ENCODE measurements around the gene GPR89A. TPM values are rescaled to one million over a fixed set of nuclear protein-coding genes. Genes with fewer than 3 reads are reported as not detected.

Gene GPR89A
- total RNA-seq, 1 donor from 2014 or later = 28.0 TPM

DNA sequence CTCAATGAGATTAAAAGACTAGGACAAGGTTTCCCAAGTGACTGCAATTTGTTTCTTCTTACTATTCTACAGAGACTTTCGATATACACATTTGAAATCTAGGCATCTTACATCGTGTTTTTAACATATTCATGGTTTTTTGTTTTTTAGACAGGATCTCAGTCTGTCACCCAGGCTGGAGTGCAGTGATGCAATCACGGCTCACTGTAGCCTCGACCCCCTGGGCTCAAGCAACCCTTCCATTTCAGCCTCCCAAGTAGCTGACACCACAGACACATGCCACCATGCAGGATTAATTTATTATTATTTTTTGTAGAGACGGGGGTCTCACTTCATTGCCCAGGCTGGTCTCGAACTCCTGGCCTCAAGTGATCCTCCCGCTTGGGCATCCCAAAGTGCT lies 97.8 kb downstream of the GPR89A start:
- Mint-ChIP-seq H3K9me3 (no peaks in the 10 kb centered on the region), H3K36me3 (no peaks in the 10 kb centered on the region), H3K27ac (no peak overlapping the region), H3K27me3 (peaks cover 10% of the 10 kb centered on the region), H3K4me1 (ENCODE audit: unreplicated experiment) (peaks cover 20% of the 10 kb centered on the region), H3K4me3 (no peak overlapping the region)
- TF ChIP-seq, protein P1, sequence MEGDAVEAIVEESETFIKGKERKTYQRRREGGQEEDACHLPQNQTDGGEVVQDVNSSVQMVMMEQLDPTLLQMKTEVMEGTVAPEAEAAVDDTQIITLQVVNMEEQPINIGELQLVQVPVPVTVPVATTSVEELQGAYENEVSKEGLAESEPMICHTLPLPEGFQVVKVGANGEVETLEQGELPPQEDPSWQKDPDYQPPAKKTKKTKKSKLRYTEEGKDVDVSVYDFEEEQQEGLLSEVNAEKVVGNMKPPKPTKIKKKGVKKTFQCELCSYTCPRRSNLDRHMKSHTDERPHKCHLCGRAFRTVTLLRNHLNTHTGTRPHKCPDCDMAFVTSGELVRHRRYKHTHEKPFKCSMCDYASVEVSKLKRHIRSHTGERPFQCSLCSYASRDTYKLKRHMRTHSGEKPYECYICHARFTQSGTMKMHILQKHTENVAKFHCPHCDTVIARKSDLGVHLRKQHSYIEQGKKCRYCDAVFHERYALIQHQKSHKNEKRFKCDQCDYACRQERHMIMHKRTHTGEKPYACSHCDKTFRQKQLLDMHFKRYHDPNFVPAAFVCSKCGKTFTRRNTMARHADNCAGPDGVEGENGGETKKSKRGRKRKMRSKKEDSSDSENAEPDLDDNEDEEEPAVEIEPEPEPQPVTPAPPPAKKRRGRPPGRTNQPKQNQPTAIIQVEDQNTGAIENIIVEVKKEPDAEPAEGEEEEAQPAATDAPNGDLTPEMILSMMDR (conservative IDR thresholded peaks at IDR 0.05) = no peak
- no peak for DNase-seq (ENCODE audit: extremely low spot score, unreplicated experiment)

DNA sequence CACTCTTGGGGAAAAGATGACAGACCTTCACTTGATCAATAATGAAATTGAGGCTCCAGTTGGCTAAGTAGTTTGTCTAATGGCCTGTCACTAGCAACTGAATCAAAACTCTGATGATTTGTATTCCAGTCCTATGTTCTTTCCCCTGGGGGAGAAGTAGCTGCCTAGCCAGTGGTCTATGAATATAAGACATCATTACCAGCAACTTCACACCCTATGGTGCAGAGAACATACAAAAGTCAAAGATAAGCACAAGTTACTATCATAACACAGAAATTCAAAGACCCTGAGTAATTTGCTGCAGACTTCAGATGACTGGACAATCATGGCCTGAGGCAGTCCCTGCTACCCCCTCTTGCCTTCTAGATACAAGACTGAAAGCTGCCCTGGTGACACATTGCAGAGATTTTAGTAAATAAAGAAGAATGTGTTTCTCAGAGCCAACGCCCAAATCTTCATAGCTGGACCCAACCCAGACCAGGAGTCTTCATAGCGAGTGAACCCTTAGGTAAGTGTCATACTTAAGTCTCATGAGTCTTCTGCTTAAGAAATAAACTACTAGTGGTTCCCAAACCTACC lies 98.4 kb downstream of the GPR89A start:
- peaks cover 8% of the 10 kb centered on the region for H3K27me3 Mint-ChIP-seq
- peak overlapping the region; percentile 70 for H3K4me3 Mint-ChIP-seq
- H3K9me3 Mint-ChIP-seq = no peaks in the 10 kb centered on the region
- no peak for DNase-seq (ENCODE audit: extremely low spot score, unreplicated experiment)
- H3K4me1 Mint-ChIP-seq (ENCODE audit: unreplicated experiment) = peaks cover 26% of the 10 kb centered on the region
- TF ChIP-seq, protein P1 (conservative IDR thresholded peaks at IDR 0.05) = no peak
- no peaks in the 10 kb centered on the region for H3K36me3 Mint-ChIP-seq
- peak overlapping the region; percentile 83 for H3K27ac Mint-ChIP-seq

GRCh38 chr1:145707183-145707867 lies 99.5 kb downstream of the GPR89A start, which contains the start of gene PDZK1:
Gene PDZK1, minus strand, starts transcription at chr1:145707368. Its CDS starts 19,347 bp downstream, at chr1:145688021.
- Mint-ChIP-seq H3K36me3 (no peaks in the 10 kb centered on the region), H3K4me3 (peak within 1 kb of the TSS; percentile 70), H3K4me1 (ENCODE audit: unreplicated experiment) (peaks cover 28% of the 10 kb centered on the region), H3K9me3 (no peaks in the 10 kb centered on the region), H3K27me3 (peaks cover 8% of the 10 kb centered on the region), H3K27ac (peak within 1 kb of the TSS; percentile 83)
- TF ChIP-seq, protein P1 (conservative IDR thresholded peaks at IDR 0.05) = no peak
- DNase-seq (ENCODE audit: extremely low spot score, unreplicated experiment) = no peak

- peaks cover 8% of the 10 kb centered on the region for H3K27me3 Mint-ChIP-seq
- H3K4me3 Mint-ChIP-seq = peak overlapping the region; percentile 46
- no peak for DNase-seq (ENCODE audit: extremely low spot score, unreplicated experiment)
- peak overlapping the region; percentile 82 for H3K27ac Mint-ChIP-seq
- H3K4me1 Mint-ChIP-seq (ENCODE audit: unreplicated experiment) = peaks cover 28% of the 10 kb centered on the region
- no peaks in the 10 kb centered on the region for H3K36me3 Mint-ChIP-seq
- H3K9me3 Mint-ChIP-seq = no peaks in the 10 kb centered on the region
- TF ChIP-seq, protein P1 (conservative IDR thresholded peaks at IDR 0.05) = no peak
Measured at GRCh38 chr1:145708063-145708462, 100.3 kb downstream of the GPR89A start.

- TF ChIP-seq, protein P1 (conservative IDR thresholded peaks at IDR 0.05) = no peak
- Mint-ChIP-seq H3K4me3 (no peak overlapping the region), H3K27me3 (peaks cover 5% of the 10 kb centered on the region), H3K9me3 (no peaks in the 10 kb centered on the region), H3K36me3 (no peaks in the 10 kb centered on the region), H3K4me1 (ENCODE audit: unreplicated experiment) (peaks cover 28% of the 10 kb centered on the region), H3K27ac (peak overlapping the region; percentile 38)
- DNase-seq (ENCODE audit: extremely low spot score, unreplicated experiment) = no peak
Measured at GRCh38 chr1:145710291-145711027, 102.7 kb downstream of the GPR89A start.
